ENCODE measurements around the gene MOBP. TPM values are rescaled to one million over a fixed set of nuclear protein-coding genes. Genes with fewer than 3 reads are reported as not detected.
A peak's percentile ranks its signal among the peaks of the same experiment; 100 is the strongest.
"Not testable (repeated sequence)": the region's sequence is repeated elsewhere in the genome, so short reads cannot be mapped to it uniquely, and the experiment has no call there.

MOBP gene
- polyA plus RNA-seq, 1 donor, result 0.10 TPM

DNA sequence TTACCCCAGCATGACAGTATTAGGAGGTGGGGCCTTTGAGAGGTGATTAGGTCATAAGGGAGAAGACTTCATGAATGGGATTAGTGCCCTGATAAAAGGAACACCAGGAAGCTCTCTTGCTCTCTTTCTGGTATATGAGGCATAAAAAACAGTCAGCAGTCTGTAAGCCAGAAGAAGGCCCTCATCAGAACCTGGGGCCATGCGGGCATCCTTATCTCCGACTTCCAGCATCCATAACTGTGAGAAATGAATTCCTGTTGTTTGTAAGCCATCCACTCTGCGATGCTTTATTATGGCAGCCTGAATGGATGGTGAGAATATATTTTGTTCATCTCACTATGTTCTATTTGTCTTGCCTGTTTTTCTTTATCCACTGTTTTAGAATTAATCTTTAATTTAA lies 17.7 kb upstream of the MOBP start:
- Histone ChIP-seq H3K4me3 (ENCODE audit: low read length) (no peak overlapping the region), H3K4me1 (ENCODE audit: control insufficient read depth, insufficient read depth, low read length) (no peaks in the 10 kb centered on the region), H3K9me3 (ENCODE audit: control insufficient read depth, low read depth, low read length) (no peaks in the 10 kb centered on the region), H3K27me3 (ENCODE audit: control insufficient read depth, insufficient read depth, low read length) (no peaks in the 10 kb centered on the region), H3K36me3 (ENCODE audit: control insufficient read depth, insufficient read depth, low read length) (no peaks in the 10 kb centered on the region), H3K27ac (ENCODE audit: low read length) (no peak overlapping the region)
- no peak for DNase-seq
- WGBS (ENCODE audit: insufficient coverage, low lambda C conversion rate), result no CpG with 5 or more reads among the region's 3 CpGs

DNA sequence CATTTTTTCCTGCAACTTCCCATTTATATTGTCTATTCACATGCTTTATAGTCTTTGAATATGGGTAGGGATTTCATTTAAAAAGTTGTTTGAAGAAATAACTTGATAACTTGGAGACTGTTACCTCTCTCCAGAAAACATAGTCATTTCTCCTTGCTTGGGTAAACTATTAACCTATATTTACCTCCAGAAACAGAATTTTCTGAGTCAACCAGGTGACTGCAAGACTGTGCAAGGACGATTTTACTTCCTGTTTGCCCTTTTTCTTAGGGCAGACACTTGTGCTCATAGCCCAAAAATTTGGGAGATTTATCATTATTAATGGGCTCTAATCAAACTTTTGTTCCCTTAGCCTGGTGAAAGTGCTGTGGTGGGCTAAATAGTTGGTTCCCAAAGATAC lies 14.3 kb upstream of the MOBP start:
- no peak overlapping the region for H3K27ac ChIP-seq (ENCODE audit: low read length)
- peak in 1 of 2 donors; percentile 8 for DNase-seq
- H3K4me1 ChIP-seq (ENCODE audit: control insufficient read depth, insufficient read depth, low read length), result no peaks in the 10 kb centered on the region
- H3K4me3 ChIP-seq (ENCODE audit: low read length), result no peak overlapping the region
- H3K9me3 ChIP-seq (ENCODE audit: control insufficient read depth, low read depth, low read length), result no peaks in the 10 kb centered on the region
- H3K36me3 ChIP-seq (ENCODE audit: control insufficient read depth, insufficient read depth, low read length), result no peaks in the 10 kb centered on the region
- H3K27me3 ChIP-seq (ENCODE audit: control insufficient read depth, insufficient read depth, low read length), result no peaks in the 10 kb centered on the region
- WGBS (ENCODE audit: insufficient coverage, low lambda C conversion rate), result 17% methylated on average over 1 of the region's 1 CpG

DNA sequence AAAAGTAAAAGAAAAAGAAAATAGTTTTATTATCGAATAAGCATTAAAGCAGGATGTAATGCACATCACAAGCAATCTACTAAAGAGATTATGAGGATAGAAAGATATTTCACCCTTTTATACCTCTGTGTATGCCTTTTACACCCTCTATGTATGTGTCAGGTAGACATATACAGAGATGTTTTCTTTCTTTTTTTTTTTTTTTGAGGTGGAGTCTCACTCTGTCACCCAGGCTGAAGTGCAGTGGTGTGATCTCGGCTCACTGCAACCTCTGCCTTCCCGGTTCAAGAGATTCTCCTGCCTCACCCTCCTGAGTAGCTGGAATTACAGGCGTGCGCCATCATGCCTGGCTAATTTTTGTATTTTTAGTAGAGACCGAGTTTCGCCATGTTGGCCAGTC lies 13.6 kb upstream of the MOBP start:
- not testable (repeated sequence) for H3K27ac ChIP-seq (ENCODE audit: low read length); H3K36me3 ChIP-seq (ENCODE audit: control insufficient read depth, insufficient read depth, low read length); DNase-seq; H3K4me1 ChIP-seq (ENCODE audit: control insufficient read depth, insufficient read depth, low read length); H3K27me3 ChIP-seq (ENCODE audit: control insufficient read depth, insufficient read depth, low read length); H3K9me3 ChIP-seq (ENCODE audit: control insufficient read depth, low read depth, low read length); H3K4me3 ChIP-seq (ENCODE audit: low read length)
- WGBS (ENCODE audit: insufficient coverage, low lambda C conversion rate), result 100% methylated on average over 1 of the region's 7 CpGs

DNA sequence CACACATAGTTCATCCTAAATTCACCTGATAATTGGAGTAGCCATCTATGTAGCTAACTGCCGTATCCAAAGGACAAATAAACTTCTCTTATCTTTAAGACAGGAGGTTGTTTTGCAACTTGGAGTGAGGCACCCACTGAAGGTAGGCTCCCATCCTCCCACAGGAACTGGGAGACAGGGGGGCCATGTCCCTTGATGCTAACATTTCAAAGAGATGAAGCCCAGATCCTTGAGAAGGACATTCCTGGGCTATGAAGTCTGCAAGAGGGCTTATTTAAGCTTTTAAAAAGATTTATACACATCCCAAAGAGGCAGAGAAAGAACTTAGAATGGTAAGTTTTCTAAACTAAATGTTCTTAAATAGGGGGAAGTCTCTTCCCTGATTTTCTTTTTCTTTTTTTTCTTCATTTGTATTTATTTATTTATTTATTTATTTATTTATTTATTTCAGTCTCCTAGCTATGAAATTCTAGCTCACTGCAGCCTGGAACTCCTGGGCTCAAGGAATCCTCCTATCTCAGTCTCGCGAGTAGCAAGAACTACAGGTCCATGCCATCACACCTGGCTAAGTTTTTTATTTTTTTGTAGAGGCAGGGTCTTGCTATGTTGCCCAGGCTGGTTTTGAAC lies 12.8 kb upstream of the MOBP start:
- Histone ChIP-seq H3K27ac (ENCODE audit: low read length) (no peak overlapping the region), H3K9me3 (ENCODE audit: control insufficient read depth, low read depth, low read length) (no peaks in the 10 kb centered on the region), H3K4me1 (ENCODE audit: control insufficient read depth, insufficient read depth, low read length) (no peaks in the 10 kb centered on the region), H3K36me3 (ENCODE audit: control insufficient read depth, insufficient read depth, low read length) (no peaks in the 10 kb centered on the region), H3K4me3 (ENCODE audit: low read length) (no peak overlapping the region), H3K27me3 (ENCODE audit: control insufficient read depth, insufficient read depth, low read length) (no peaks in the 10 kb centered on the region)
- 40% methylated on average over 1 of the region's 3 CpGs for WGBS (ENCODE audit: insufficient coverage, low lambda C conversion rate)
- DNase-seq, result no peak

DNA sequence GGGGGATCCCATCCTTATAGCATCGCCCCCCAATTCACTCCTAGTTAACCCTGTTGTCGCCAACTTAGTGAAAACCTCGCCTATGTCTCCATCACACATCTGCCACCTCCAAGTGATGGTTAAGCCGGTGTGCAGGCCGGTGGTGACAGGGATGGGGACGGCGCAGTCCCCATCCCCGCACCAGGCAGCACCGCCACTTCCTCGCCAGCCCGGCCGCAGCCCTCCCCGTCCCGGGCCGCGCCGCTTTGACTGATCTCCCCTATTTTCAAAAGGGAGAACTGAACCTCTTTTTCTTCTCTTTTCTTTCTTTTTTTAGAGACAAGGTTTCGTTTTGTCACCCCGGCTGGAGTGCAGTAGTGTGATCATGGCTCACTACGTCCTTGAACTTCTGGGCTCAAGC lies 11.3 kb upstream of the MOBP start:
- no peak overlapping the region for H3K27ac ChIP-seq (ENCODE audit: low read length)
- no peak for DNase-seq
- H3K4me1 ChIP-seq (ENCODE audit: control insufficient read depth, insufficient read depth, low read length), result no peaks in the 10 kb centered on the region
- no peak overlapping the region for H3K4me3 ChIP-seq (ENCODE audit: low read length)
- WGBS (ENCODE audit: insufficient coverage, low lambda C conversion rate), result 80% methylated on average over 1 of the region's 20 CpGs
- H3K9me3 ChIP-seq (ENCODE audit: control insufficient read depth, low read depth, low read length), result no peaks in the 10 kb centered on the region
- no peaks in the 10 kb centered on the region for H3K27me3 ChIP-seq (ENCODE audit: control insufficient read depth, insufficient read depth, low read length)
- H3K36me3 ChIP-seq (ENCODE audit: control insufficient read depth, insufficient read depth, low read length), result no peaks in the 10 kb centered on the region

DNA sequence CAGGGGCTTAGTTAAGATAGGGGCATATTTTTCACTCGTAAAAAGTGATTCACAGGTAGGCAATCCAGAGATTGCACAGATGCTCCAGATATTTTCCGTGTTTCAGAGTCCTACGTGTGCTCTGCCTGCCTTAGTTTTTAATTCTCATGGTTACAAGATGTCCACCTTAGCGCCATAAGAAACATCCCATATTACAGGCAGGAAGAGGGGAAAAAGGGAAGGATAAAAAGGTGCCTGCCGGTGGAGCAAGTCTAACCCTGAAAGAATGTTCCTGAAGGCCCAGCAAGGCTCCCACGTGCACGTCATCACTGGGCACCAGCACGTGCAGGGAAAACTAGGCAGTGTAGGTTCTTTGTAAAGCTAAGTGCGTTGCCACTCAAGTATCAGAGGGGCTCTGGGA lies 10.1 kb upstream of the MOBP start:
- H3K4me1 ChIP-seq (ENCODE audit: control insufficient read depth, insufficient read depth, low read length), result no peaks in the 10 kb centered on the region
- no peak overlapping the region for H3K4me3 ChIP-seq (ENCODE audit: low read length)
- H3K27me3 ChIP-seq (ENCODE audit: control insufficient read depth, insufficient read depth, low read length), result no peaks in the 10 kb centered on the region
- DNase-seq, result no peak
- H3K27ac ChIP-seq (ENCODE audit: low read length), result no peak overlapping the region
- no CpG with 5 or more reads among the region's 9 CpGs for WGBS (ENCODE audit: insufficient coverage, low lambda C conversion rate)
- no peaks in the 10 kb centered on the region for H3K9me3 ChIP-seq (ENCODE audit: control insufficient read depth, low read depth, low read length)
- H3K36me3 ChIP-seq (ENCODE audit: control insufficient read depth, insufficient read depth, low read length), result no peaks in the 10 kb centered on the region

DNA sequence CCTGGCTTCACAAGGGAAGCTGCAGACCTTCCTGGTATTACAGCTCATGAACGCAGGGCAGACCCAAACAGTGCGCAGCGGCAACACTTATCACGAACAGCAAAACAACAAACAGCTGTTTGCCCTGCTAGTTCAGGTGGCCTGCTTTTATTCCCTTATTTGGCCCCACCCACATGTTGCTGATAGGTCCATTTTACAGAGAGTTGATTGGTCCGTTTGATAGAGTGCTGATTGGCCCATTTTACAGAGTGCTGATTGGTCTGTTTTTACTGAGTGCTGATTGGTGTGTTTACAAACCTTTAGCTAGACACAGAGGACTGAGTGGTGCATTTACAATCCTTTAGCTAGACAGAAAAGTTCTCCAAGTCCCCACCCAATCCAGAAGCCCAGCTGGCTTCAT lies 8.9 kb upstream of the MOBP start:
- not testable (repeated sequence) for H3K4me3 ChIP-seq (ENCODE audit: low read length)

DNA sequence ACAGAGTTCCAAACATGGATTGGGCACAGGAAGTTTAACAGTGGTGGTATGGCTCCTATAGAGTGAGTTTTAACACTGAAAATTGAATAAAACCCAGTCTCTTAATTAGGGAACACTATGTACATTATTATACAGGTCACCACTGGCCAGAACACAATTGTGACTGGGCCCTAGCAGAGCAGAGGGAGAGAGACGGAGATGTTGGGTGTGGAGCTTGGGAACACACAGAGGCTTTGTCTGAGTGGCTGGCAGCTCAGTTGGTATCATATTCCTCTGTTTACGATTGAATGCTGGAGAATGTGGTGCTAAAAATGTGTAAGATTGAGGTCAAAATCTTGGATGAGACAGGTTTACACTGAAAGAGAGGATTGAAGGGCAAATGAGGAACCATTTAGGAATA lies 6.8 kb upstream of the MOBP start:
- H3K27me3 ChIP-seq (ENCODE audit: control insufficient read depth, insufficient read depth, low read length), result peaks cover 3% of the 10 kb centered on the region
- H3K4me1 ChIP-seq (ENCODE audit: control insufficient read depth, insufficient read depth, low read length), result no peaks in the 10 kb centered on the region
- H3K4me3 ChIP-seq (ENCODE audit: low read length), result no peak overlapping the region
- H3K27ac ChIP-seq (ENCODE audit: low read length), result no peak overlapping the region
- no peaks in the 10 kb centered on the region for H3K9me3 ChIP-seq (ENCODE audit: control insufficient read depth, low read depth, low read length)
- H3K36me3 ChIP-seq (ENCODE audit: control insufficient read depth, insufficient read depth, low read length), result no peaks in the 10 kb centered on the region
- WGBS (ENCODE audit: insufficient coverage, low lambda C conversion rate), result 50% methylated on average over 1 of the region's 2 CpGs
- DNase-seq, result no peak

More for the DNA sequence above, 8.9 kb upstream of the MOBP start:
- WGBS (ENCODE audit: insufficient coverage, low lambda C conversion rate), result no CpG with 5 or more reads among the region's 5 CpGs
- not testable (repeated sequence) for H3K27ac ChIP-seq (ENCODE audit: low read length); H3K27me3 ChIP-seq (ENCODE audit: control insufficient read depth, insufficient read depth, low read length); H3K4me1 ChIP-seq (ENCODE audit: control insufficient read depth, insufficient read depth, low read length); H3K36me3 ChIP-seq (ENCODE audit: control insufficient read depth, insufficient read depth, low read length); DNase-seq; H3K9me3 ChIP-seq (ENCODE audit: control insufficient read depth, low read depth, low read length)

DNA sequence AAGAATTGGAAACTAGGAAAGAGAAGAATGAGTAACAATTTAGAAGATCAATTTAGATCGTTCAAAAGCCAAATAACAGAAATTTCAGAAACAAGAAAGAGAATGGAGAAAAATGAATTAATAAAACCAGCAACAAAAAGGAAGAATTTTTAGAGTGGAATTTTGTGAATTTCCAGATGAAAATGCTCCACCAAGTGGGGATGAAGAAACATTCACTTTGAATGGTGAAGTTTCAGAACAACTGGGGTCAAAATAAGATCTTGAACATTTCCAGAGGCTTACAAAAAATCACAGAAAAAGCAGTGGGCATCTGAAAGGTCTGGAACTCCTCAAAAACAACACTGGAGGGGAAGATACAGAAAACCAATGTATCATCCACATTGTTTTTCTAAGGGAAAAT lies 4.2 kb upstream of the MOBP start:
- no peaks in the 10 kb centered on the region for H3K4me1 ChIP-seq (ENCODE audit: control insufficient read depth, insufficient read depth, low read length)
- DNase-seq, result no peak
- H3K27ac ChIP-seq (ENCODE audit: low read length), result no peak overlapping the region
- no peaks in the 10 kb centered on the region for H3K36me3 ChIP-seq (ENCODE audit: control insufficient read depth, insufficient read depth, low read length)
- H3K4me3 ChIP-seq (ENCODE audit: low read length), result no peak overlapping the region
- no peaks in the 10 kb centered on the region for H3K9me3 ChIP-seq (ENCODE audit: control insufficient read depth, low read depth, low read length)
- WGBS (ENCODE audit: insufficient coverage, low lambda C conversion rate), result 0% methylated on average over 1 of the region's 1 CpG
- H3K27me3 ChIP-seq (ENCODE audit: control insufficient read depth, insufficient read depth, low read length), result peaks cover 3% of the 10 kb centered on the region

DNA sequence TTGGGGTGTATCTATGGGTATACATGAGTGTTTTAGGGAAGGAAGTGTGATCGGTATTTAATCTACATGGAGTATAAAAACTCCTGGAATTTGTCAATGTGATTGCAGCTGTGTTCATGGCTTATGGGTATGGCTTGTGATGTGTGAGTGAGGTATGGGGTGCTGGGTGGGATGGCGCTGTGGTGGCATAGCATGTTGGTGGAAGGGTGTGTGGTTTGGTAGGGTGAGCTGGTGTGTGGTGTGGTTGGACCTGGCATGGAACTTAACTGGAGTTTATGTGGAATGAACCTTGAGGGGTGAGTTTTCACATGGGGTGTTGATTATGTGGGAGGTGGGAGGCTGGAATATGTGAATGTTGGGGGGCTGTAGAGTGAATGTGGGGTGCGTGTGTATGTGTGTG lies 492 bp upstream of the MOBP start:
- DNase-seq, result no peak
- Histone ChIP-seq H3K27ac (ENCODE audit: low read length) (no peak overlapping the region), H3K36me3 (ENCODE audit: control insufficient read depth, insufficient read depth, low read length) (no peaks in the 10 kb centered on the region), H3K9me3 (ENCODE audit: control insufficient read depth, low read depth, low read length) (no peaks in the 10 kb centered on the region), H3K4me1 (ENCODE audit: control insufficient read depth, insufficient read depth, low read length) (no peaks in the 10 kb centered on the region), H3K27me3 (ENCODE audit: control insufficient read depth, insufficient read depth, low read length) (peaks cover 3% of the 10 kb centered on the region), H3K4me3 (ENCODE audit: low read length) (no peak overlapping the region)
- no CpG with 5 or more reads among the region's 3 CpGs for WGBS (ENCODE audit: insufficient coverage, low lambda C conversion rate)

DNA sequence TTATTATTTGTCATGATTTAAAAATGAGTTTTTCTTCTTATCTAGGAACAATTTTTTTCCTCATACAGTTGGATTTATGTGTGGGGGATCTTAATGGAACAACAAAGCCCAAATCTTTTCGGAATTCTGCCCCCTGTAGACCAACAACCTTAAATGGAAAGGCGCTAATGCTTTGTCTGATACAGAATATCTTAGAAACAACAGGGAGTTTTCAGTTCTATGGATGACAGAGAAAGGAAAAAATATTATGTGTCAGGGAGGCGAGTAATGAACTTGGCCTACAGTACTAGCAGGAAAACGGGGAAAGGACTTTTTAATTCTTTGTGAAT lies 592 bp downstream of the MOBP start:
- DNase-seq, result no peak
- Histone ChIP-seq H3K36me3 (ENCODE audit: control insufficient read depth, insufficient read depth, low read length) (no peaks in the 10 kb centered on the region), H3K27ac (ENCODE audit: low read length) (no peak overlapping the region), H3K9me3 (ENCODE audit: control insufficient read depth, low read depth, low read length) (no peaks in the 10 kb centered on the region), H3K27me3 (ENCODE audit: control insufficient read depth, insufficient read depth, low read length) (no peaks in the 10 kb centered on the region), H3K4me1 (ENCODE audit: control insufficient read depth, insufficient read depth, low read length) (no peaks in the 10 kb centered on the region), H3K4me3 (ENCODE audit: low read length) (no peak overlapping the region)
- WGBS (ENCODE audit: insufficient coverage, low lambda C conversion rate), result 93% methylated on average over 3 of the region's 4 CpGs
